GM12878 (cell line): ENCODE results near the gene ARX. TPM values are rescaled to one million over a fixed set of nuclear protein-coding genes. Genes with fewer than 3 reads are reported as not detected.

Source experiments
- ATAC-seq: fragments of 200-7000 bp; cut with Tn5 transposase; 3 replicates; pipeline ENCODE4 v1.9.1; 2020; ENCODE audit warnings: mild to moderate bottlenecking, moderate library complexity
- BruUV-seq: library from RNA; stranded (reverse); fragments of 400-500 nt; replicated peaks from 2 replicates; lab custom pipeline; 2021; lab: Mats Ljungman, UMichigan
- CTCF ChIA-PET: fragments of 300-600 bp; sonication (Branson Sonifier 250); formaldehyde crosslinking; extraction: SDS; loops from one replicate; lab custom pipeline; 2021; ENCODE audit warnings: inconsistent platforms; lab: Yijun Ruan, JAX
- POLR2A ChIA-PET: fragments of 350-600 bp; formaldehyde crosslinking; extraction: SDS; loops from one replicate; lab custom pipeline; 2021; ENCODE audit warnings: inconsistent platforms; lab: Charles Lee
- RAD21 ChIA-PET: fragments of 300-600 bp; sonication (Branson Sonifier 250); formaldehyde crosslinking; loops from one replicate; lab custom pipeline; 2023; ENCODE audit warnings: antibody characterized with exemption; ENCODE audit not compliant: unreplicated experiment; lab: Charles Lee
- SMC1A ChIA-PET: fragments of 300-600 bp; sonication (Branson Sonifier 250); formaldehyde crosslinking; loops from one replicate; lab custom pipeline; 2023; ENCODE audit not compliant: unreplicated experiment, uncharacterized antibody; lab: Charles Lee
- DNase-seq: peaks from one replicate; pipeline ENCODE4 v3.0.0-alpha.2; 2011; ENCODE audit warnings: low read depth, low spot score
- FAIRE-seq: peaks from 3 replicates; lab custom pipeline; 2011; peaks lifted over from hg19 to GRCh38; lab: Jason Lieb, UNC
- H2AFZ ChIP-seq: 2 replicates; pipeline ENCODE4 v1.6.0; 2011; ENCODE audit warnings: low read depth, low read length, control low read depth; ENCODE audit not compliant: control insufficient read depth
- H3K27ac ChIP-seq: 2 replicates; pipeline ENCODE4 v1.5.1; 2011; ENCODE audit warnings: control low read depth; ENCODE audit not compliant: control insufficient read depth, insufficient read depth
- H3K27me3 ChIP-seq, 2 experiments: replicated peaks in 1 of 2; 2 replicates each; pipeline versions ENCODE4 v1.6.0 to v1.6.1; 2011; ENCODE audit warnings: low read length in 1 of 2; ENCODE audit not compliant: control insufficient read depth in 2 of 2, insufficient read depth in 2 of 2
- H3K36me3 ChIP-seq, 2 experiments: 2 replicates each; pipeline ENCODE4 v1.5.1; 2011; ENCODE audit warnings: low read length in 1 of 2; ENCODE audit not compliant: control insufficient read depth in 2 of 2, insufficient read depth in 2 of 2
- H3K4me1 ChIP-seq: 2 replicates; pipeline ENCODE4 v1.6.1; 2011; ENCODE audit warnings: mild to moderate bottlenecking, low read length, moderate library complexity, mixed read lengths; ENCODE audit not compliant: control insufficient read depth, insufficient read depth
- H3K4me2 ChIP-seq: 2 replicates; pipeline ENCODE4 v1.6.0; 2011; ENCODE audit warnings: control low read depth; ENCODE audit not compliant: control insufficient read depth, insufficient read depth
- H3K4me3 ChIP-seq: fragments of 200-600 bp; sonication (generic); 2 replicates; pipeline ENCODE4 v1.5.1; 2016
- H3K79me2 ChIP-seq: 2 replicates; pipeline ENCODE4 v1.6.0; 2011; ENCODE audit warnings: low read length; ENCODE audit not compliant: control insufficient read depth, insufficient read depth
- H3K9ac ChIP-seq: 2 replicates; pipeline ENCODE4 v1.8.0; 2011; ENCODE audit warnings: low read length, control low read depth, mixed read lengths; ENCODE audit not compliant: control insufficient read depth, insufficient read depth
- H3K9me3 ChIP-seq: replicated peaks from 3 replicates; pipeline ENCODE4 v1.5.1; 2011; ENCODE audit warnings: mild to moderate bottlenecking, low read length; ENCODE audit not compliant: control insufficient read depth, insufficient read depth
- H4K20me1 ChIP-seq: 2 replicates; pipeline ENCODE4 v1.6.0; 2011; ENCODE audit not compliant: control insufficient read depth, insufficient read depth
- CBFB ChIP-seq: IDR thresholded peaks from 2 replicates; pipeline ENCODE4 v1.6.1; 2016; ENCODE audit warnings: antibody characterized with exemption, low read depth
- CREM ChIP-seq: IDR thresholded peaks from 2 replicates; pipeline ENCODE4 v1.6.1; 2014; ENCODE audit warnings: antibody characterized with exemption, low read depth
- CTCF ChIP-seq, 3 experiments: IDR thresholded peaks in 2 of 3; conservative IDR thresholded peaks in 1 of 3; 2 replicates each; pipeline ENCODE4 v1.5.1; 2011; ENCODE audit warnings: low read depth in 3 of 3, low read length in 3 of 3, mild to moderate bottlenecking in 3 of 3, control low read depth in 2 of 3, moderate library complexity in 2 of 3, inconsistent platforms in 1 of 3, mixed read lengths in 1 of 3; ENCODE audit not compliant: control insufficient read depth in 2 of 3, insufficient read depth in 1 of 3; ENCODE audit errors: extremely low read depth in 1 of 3
- E2F4 ChIP-seq: IDR thresholded peaks from 2 replicates; pipeline ENCODE4 v1.6.1; 2012; ENCODE audit warnings: low read depth, low read length, improper control_type of control experiment
- FOXK2 ChIP-seq: fragments of 450-650 bp; IDR thresholded peaks from 2 replicates; pipeline ENCODE4 v1.6.1; 2017; ENCODE audit warnings: mild to moderate bottlenecking, moderate library complexity
- MLLT1 ChIP-seq: fragments of 450-650 bp; IDR thresholded peaks from 2 replicates; pipeline ENCODE4 v1.6.1; 2016; ENCODE audit warnings: mild to moderate bottlenecking
- NR2F1 ChIP-seq: fragments of 450-650 bp; conservative IDR thresholded peaks from 2 replicates; pipeline ENCODE4 v1.6.1; 2017; ENCODE audit warnings: mild to moderate bottlenecking
- POLR2AphosphoS5 ChIP-seq: IDR thresholded peaks from 2 replicates; pipeline ENCODE4 v1.6.1; 2011; ENCODE audit warnings: mild to moderate bottlenecking, low read length, inconsistent platforms
- RAD21 ChIP-seq: IDR thresholded peaks from 2 replicates; pipeline ENCODE4 v1.6.1; 2011; ENCODE audit warnings: mild to moderate bottlenecking, low read depth, low read length, moderate library complexity; ENCODE audit not compliant: insufficient read depth
- RAD51 ChIP-seq: fragments of 450-650 bp; IDR thresholded peaks from 2 replicates; pipeline ENCODE4 v1.6.1; 2016; ENCODE audit warnings: moderate library complexity, mild to moderate bottlenecking, inconsistent platforms
- SMC3 ChIP-seq: IDR thresholded peaks from 2 replicates; pipeline ENCODE4 v1.6.1; 2011; ENCODE audit warnings: low read length, improper control_type of control experiment, borderline replicate concordance
- ZSCAN29 ChIP-seq: fragments of 450-650 bp; IDR thresholded peaks from 2 replicates; pipeline ENCODE4 v1.6.1; 2017; ENCODE audit warnings: mild to moderate bottlenecking, moderate library complexity
- WGBS: methylation state at CpG from one replicate; pipeline ENCODE4 v1.1.6; 2016; ENCODE audit warnings: low lambda C conversion rate; ENCODE audit not compliant: insufficient replicate concordance, insufficient coverage; ENCODE audit errors: missing lambda C conversion rate; 5-methylcytosine and 5-hydroxymethylcytosine counted together
- in situ Hi-C: fragments of 300-500 bp; cut with MboI; formaldehyde crosslinking; loops from 9 replicates; pipeline ENCODE4 v1.14.3; 2018; ENCODE audit warnings: mixed read lengths
- intact Hi-C: fragments of 100-400 bp; cut with micrococcal nuclease; formaldehyde crosslinking; loops from one replicate; pipeline ENCODE4 v1.14.2; 2022; ENCODE audit not compliant: unreplicated experiment
- polyA plus RNA-seq, 11 experiments: library from polyadenylated mRNA; depleted of rRNA in 4 of 11; unstranded in 6 of 11; stranded (reverse) in 5 of 11; fragments of >200 nt; fragmentation: Nextera tagmentation in 4 of 11; fragmentation: Illumina TruSeq in 1 of 11; extraction: Ambion mirVana in 4 of 11; extraction: Trizol in 1 of 11; gene quantifications; 1 replicate in 1 of 11; 2 replicates in 10 of 11; pipeline versions ENCODE4 v1.2.1 to v1.2.3, GENCODE V29; 2011 to 2016; ENCODE audit warnings: inconsistent platforms in 2 of 11, missing spikeins in 2 of 11, low read depth in 1 of 11
- total RNA-seq, 4 experiments: library from RNA; depleted of rRNA in 3 of 4; stranded (reverse); fragments of >200 nt in 3 of 4; fragmentation: Illumina TruSeq in 1 of 4; extraction: Trizol in 1 of 4; gene quantifications; 2 replicates each; pipeline versions ENCODE4 v1.2.1 to v1.2.3, GENCODE V29; 2013 to 2021

The ARX gene
- total and polyA plus RNA-seq, 10 of the 15 experiments (the other 5 are each of a cell fraction or from before 2014, with no cell fraction given): 0.03 TPM; not detected in 9

GRCh38 chrX:25020905-25021449 is 5.2 kb upstream of the ARX start:
- Histone ChIP-seq H3K4me3 (no peak overlapping the region), H3K36me3 (no peaks in the 10 kb centered on the region), H2AFZ (no peak overlapping the region), H3K4me1 (no peaks in the 10 kb centered on the region), H4K20me1 (no peaks in the 10 kb centered on the region), H3K79me2 (no peaks in the 10 kb centered on the region), H3K27ac (no peak overlapping the region), H3K4me2 (peak overlapping the region; percentile 28), H3K9ac (no peak overlapping the region), H3K9me3 (no peaks in the 10 kb centered on the region), H3K27me3 (peaks cover 5 to 13% of the 10 kb centered on the region in 2 experiments)
- FAIRE-seq (no peak), ATAC-seq (peak; percentile 86), DNase-seq (no peak)
- intact Hi-C loops (loop anchor here (1.0 to 5.0 kb wide), 2 partner anchors 121 to 269 kb away; no protein-coding TSS in a partner anchor), in situ Hi-C loops (no loop called here)
- BruUV-seq: no TSS peak
- 31% methylated on average over 25 of the region's 35 CpGs for WGBS
- SMC1A ChIA-PET: interaction anchor here (0.5 to 1.1 kb wide), 3 partner anchors 15 to 235 kb away, joined by 3 to 6 read pairs (median 4); no protein-coding TSS in a partner anchor
- RAD21 ChIA-PET: interaction anchor here (0.8 to 1.3 kb wide), 3 partner anchors 122 to 182 kb away, joined by 3 to 4 read pairs (median 3); no protein-coding TSS in a partner anchor
- TF ChIP-seq NR2F1 (no peak), E2F4 (no peak), FOXK2 (no peak), MLLT1 (no peak), SMC3 (peak; percentile 37; the same call in 1 of the 2 replicates), RAD21 (peak; percentile 63), RAD51 (no peak), CBFB (no peak), ZSCAN29 (no peak), POLR2AphosphoS5 (no peak), CTCF (IDR thresholded peaks at IDR 0.05 in 2 of 3, conservative IDR thresholded peaks at IDR 0.05 in 1 of 3; ENCODE audit: control insufficient read depth in 2 of 3, extremely low read depth in 1 of 3, insufficient read depth in 1 of 3, low read depth in 3 of 3, low read length in 3 of 3) (peak; percentile 58 to 74 (median 59)), CREM (no peak)
- CTCF ChIA-PET: interaction anchor here (0.6 to 4.5 kb wide), 7 partner anchors 12 to 522 kb away, joined by 3 to 29 read pairs (median 3); no protein-coding TSS in a partner anchor
- POLR2A ChIA-PET: no interaction called here
